Esophagus squamous epithelium (tissue), 4 donors: ENCODE results near the gene PTPRN2.

ENCODE experiments used
- CTCF ChIP-seq, 6 experiments: fragments of 450-650 bp in 4 of 6; fragments of 200-600 bp in 2 of 6; sonication (generic) in 2 of 6; IDR thresholded peaks; one replicate each; pipeline ENCODE4 v1.5.1; 2016 to 2019; ENCODE audit warnings: antibody characterized with exemption in 6 of 6, mild to moderate bottlenecking in 4 of 6, moderate library complexity in 4 of 6
- POLR2A ChIP-seq, 4 donors: fragments of 450-650 bp; IDR thresholded peaks; one replicate each; pipeline ENCODE4 v1.6.1; 2017; ENCODE audit warnings: antibody characterized with exemption in 4 of 4, mild to moderate bottlenecking in 4 of 4, moderate library complexity in 3 of 4

GRCh38 chr7:158588878-158589442, 1.3 kb upstream of the PTPRN2 start:
- no peak for TF ChIP-seq CTCF (IDR thresholded peaks at IDR 0.05)
- no peak for TF ChIP-seq POLR2A (IDR thresholded peaks at IDR 0.05)
